ENCODE measurements around the gene KSR2.
A peak's percentile ranks its signal among the peaks of the same experiment; 100 is the strongest.

The KSR2 gene

GRCh38 chr12:117447665-117448366, 521.0 kb downstream of the KSR2 start:
- DNase-seq (ENCODE audit: insufficient read length, low spot score) (no peak), FAIRE-seq (no peak)
- TF ChIP-seq, protein P1, sequence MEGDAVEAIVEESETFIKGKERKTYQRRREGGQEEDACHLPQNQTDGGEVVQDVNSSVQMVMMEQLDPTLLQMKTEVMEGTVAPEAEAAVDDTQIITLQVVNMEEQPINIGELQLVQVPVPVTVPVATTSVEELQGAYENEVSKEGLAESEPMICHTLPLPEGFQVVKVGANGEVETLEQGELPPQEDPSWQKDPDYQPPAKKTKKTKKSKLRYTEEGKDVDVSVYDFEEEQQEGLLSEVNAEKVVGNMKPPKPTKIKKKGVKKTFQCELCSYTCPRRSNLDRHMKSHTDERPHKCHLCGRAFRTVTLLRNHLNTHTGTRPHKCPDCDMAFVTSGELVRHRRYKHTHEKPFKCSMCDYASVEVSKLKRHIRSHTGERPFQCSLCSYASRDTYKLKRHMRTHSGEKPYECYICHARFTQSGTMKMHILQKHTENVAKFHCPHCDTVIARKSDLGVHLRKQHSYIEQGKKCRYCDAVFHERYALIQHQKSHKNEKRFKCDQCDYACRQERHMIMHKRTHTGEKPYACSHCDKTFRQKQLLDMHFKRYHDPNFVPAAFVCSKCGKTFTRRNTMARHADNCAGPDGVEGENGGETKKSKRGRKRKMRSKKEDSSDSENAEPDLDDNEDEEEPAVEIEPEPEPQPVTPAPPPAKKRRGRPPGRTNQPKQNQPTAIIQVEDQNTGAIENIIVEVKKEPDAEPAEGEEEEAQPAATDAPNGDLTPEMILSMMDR (IDR thresholded peaks at IDR 0.05; ENCODE audit: insufficient read depth, missing control alignments) = no peak

- DNase-seq (ENCODE audit: insufficient read length, low spot score) = peak; percentile 38
- TF ChIP-seq, protein P1 (IDR thresholded peaks at IDR 0.05; ENCODE audit: insufficient read depth, missing control alignments) = no peak
- FAIRE-seq = no peak
Measured at GRCh38 chr12:117444781-117445180, 524.0 kb downstream of the KSR2 start.

GRCh38 chr12:117441751-117442150, 527.0 kb downstream of the KSR2 start:
- TF ChIP-seq, protein P1 (IDR thresholded peaks at IDR 0.05; ENCODE audit: insufficient read depth, missing control alignments) = no peak
- FAIRE-seq (no peak), DNase-seq (ENCODE audit: insufficient read length, low spot score) (no peak)

DNA sequence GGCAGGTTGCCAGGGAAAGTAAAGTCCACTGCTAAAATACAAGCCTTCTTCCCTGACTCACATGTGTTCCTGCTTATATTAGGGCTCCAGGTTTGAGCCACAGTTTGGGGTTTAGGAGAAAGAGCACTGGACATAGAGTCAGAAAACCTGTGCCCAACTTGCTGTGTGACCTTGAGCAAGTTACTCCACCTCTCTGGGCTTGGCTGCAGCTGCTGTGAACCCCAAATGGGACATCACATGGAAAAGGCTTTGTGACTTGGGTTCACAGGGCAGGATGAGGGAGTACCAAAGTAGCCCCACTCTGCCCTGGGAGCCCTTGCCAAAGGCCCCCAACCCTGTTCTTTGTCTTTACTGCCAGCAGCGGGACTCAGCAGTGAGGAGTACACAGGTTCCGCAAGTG, 528.4 kb downstream of the KSR2 start:
- no peak for DNase-seq (ENCODE audit: insufficient read length, low spot score)
- TF ChIP-seq, protein P1 (IDR thresholded peaks at IDR 0.05; ENCODE audit: insufficient read depth, missing control alignments) = no peak
- no peak for FAIRE-seq

DNA sequence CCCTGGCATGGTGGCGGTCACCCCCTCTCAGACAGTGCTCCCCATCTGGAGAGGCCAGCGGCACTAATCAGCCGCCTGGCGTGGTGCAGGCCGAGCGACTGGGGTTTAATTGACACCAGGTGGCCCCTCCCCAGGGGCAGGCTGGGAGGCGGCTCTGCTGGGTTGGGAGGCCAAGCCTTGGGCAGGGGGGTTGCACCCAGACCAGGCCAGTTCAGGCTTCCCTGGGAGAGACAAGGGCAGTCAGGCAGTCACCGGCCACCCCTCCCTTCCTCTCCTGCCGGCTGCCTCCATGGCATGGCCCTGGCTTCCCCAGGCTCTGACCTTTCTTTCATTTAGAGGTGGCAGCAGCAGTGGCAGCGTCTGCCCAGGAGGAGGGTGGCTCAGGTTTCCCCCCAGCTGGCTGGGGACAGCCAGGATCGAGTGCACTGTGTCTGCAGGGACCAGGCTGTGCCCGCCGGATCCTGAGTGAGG, 529.2 kb downstream of the KSR2 start:
- TF ChIP-seq, protein P1 (IDR thresholded peaks at IDR 0.05; ENCODE audit: insufficient read depth, missing control alignments) = no peak
- DNase-seq (ENCODE audit: insufficient read length, low spot score) (no peak), FAIRE-seq (no peak)

GRCh38 chr12:117438809-117439208, 530.0 kb downstream of the KSR2 start:
- TF ChIP-seq, protein P1 (IDR thresholded peaks at IDR 0.05; ENCODE audit: insufficient read depth, missing control alignments) = no peak
- FAIRE-seq (no peak), DNase-seq (ENCODE audit: insufficient read length, low spot score) (no peak)

- DNase-seq (ENCODE audit: insufficient read length, low spot score) (no peak), FAIRE-seq (no peak)
- TF ChIP-seq, protein P1 (IDR thresholded peaks at IDR 0.05; ENCODE audit: insufficient read depth, missing control alignments) = no peak
Measured at GRCh38 chr12:117437516-117438255, 531.1 kb downstream of the KSR2 start.

All from D721Med (cell line).